Middle frontal gyrus (tissue), 1 donor: ENCODE data around the gene ALDH3A1.

ENCODE experiments used
- DNase-seq: peaks from one replicate; pipeline ENCODE4 v3.0.0-alpha.2; 2015; ENCODE audit warnings: low spot score; ENCODE audit errors: extremely low spot score

The ALDH3A1 gene

DNA sequence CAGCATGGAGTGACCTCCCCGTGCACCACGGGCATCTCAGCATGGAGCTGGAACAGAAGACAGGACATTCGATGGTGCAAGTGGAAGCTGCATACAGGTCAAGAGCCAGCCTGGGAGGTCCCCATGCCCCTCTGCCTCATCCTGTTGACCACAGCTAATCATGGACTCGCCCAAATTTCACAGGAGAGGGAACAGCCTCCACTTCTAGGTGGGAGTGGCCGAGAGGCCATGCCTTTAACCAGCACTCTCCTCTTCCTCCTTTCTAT lies 28.0 kb downstream of the ALDH3A1 start:
- no peak for DNase-seq

DNA sequence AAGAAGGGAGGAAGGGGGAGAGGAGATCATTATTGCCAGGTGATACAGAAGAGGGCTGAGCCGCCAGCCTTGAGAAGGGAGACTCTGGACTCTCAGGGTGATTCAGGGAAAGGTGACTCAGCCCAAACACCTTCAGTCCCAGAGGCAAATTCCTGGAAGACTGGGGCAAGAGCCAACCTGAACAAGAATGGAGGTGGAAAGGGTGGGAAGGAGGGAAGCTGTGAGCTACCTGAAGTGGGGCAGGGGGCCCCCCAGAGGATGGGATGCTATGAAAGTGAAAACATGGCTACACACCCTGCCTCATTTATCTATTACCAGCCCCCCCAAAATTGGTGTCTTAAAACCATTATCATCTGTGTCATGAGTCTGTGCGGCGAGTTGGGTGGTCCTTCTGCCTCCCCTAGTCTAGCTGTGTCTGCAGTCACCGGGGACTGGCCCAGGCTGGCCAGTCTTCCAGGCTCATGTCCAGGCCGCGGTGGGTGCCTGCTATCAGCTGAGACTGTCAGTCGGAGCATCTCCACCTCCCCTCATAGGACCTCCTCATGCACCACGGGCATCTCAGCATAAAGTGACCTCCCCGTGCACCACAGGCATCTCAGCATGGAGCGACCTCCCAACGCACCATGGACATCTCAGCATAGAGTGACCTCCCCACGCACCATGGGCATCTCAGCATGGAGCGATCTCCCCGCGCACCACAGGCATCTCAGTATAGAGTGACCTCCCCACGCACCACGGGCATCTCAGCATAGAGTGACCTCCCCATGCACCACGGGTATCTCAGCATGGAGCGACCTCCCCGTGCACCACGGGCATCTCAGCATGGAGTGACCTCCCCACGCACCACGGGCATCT lies 28.5 kb downstream of the ALDH3A1 start:
- no peak for DNase-seq

DNA sequence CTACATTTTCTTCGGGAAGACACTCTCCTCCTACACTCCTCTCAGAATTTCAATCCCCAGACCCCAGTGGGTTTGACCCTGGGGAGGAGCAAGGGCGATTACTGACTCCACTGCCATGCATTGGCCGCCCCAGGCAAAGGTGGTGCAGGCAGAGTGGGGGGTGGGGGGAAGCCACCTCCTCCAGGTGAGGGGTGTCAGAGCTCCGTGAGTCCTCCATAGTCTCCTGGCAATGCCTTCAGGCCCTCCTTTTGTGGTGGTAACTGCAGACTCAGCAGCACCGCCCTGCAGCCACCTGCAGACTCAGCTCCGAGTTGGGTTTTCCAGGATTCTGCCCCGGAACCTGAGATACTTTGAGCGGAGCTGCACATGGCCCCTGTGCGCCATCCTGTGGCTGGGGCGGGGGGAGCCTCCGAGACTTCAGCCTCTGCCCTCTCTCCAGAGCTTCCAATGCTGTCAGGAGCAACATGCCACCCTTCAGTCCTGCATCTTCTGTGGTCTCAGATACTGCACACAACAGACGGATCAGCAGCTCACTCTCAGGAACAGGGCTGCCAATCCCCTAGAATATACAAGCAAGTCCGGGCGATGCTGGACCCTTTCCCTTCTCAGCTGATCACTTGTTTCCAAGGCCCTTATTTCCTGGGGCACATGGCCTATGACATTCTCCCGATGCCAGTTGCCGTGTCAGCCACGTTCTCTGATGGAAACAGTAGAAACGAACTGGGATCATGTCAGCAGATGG lies 29.3 kb downstream of the ALDH3A1 start:
- DNase-seq = no peak

DNA sequence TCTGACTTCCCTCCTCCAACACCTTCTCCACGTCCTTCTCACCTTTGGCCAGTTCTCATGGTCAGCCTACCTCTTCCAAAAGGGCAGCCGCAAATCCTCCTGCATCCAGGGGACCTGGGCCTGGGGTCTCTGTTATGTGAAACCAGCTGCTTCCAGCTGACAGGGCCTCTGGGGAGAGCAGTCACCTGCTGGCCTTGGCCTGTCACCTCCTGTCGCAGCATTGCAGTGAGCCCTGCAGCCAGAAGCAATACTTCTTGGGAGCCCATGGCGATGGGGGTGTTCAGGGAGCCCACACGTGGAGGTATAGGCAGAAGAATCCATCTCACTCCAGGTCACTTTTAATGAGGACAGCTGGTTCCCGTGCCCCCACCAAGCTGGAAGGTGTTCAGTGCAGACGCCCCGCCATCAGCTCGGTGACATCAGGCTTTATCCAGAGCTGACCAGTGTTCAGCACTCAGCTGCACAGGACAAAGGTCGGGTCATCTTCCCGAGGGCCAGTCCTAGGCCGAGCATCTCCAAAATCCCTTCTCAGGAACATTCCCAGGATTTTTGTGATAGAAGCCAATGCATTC lies 30.0 kb downstream of the ALDH3A1 start:
- DNase-seq = no peak

DNA sequence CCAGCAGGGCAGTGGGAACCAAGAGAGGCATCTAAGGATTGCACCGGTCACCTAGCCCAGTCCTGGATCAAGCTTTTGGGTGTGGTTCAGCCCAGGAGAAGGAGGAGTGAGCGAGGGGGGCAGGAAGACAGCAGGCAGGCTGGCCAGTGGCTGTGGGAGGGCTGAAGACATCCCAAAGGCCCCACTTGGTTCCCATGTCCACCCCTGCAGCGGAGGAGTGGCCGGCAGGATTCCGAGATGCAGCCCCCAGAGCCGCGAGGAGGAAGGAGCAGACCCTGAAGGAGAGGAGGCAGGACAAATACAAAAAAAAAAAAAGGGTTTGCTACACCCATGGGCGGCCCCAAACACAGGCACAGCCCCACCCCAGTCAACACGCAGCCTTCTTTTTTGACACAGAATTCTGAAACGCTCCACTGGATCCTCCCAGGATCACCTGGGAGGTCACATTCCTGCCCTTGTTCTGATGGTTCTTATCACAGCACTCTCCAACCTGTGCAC lies 30.6 kb downstream of the ALDH3A1 start:
- no peak for DNase-seq

DNA sequence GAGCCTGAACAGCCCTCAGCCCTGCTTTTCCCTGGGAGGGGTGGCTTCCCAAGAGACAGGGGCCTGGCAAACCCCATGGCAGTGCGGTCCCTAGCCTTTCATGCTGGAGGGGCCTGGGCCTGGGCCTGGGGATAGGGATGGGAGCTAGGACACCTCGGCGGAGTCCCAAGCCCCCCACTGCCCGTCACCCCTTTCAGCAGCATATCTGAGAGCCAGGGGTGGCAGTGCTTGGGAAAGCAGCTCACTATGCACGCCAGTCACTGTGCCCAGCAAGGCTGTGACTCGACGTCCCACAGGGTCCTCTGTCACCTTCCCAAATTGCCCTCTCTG lies 31.1 kb downstream of the ALDH3A1 start:
- no peak for DNase-seq

DNA sequence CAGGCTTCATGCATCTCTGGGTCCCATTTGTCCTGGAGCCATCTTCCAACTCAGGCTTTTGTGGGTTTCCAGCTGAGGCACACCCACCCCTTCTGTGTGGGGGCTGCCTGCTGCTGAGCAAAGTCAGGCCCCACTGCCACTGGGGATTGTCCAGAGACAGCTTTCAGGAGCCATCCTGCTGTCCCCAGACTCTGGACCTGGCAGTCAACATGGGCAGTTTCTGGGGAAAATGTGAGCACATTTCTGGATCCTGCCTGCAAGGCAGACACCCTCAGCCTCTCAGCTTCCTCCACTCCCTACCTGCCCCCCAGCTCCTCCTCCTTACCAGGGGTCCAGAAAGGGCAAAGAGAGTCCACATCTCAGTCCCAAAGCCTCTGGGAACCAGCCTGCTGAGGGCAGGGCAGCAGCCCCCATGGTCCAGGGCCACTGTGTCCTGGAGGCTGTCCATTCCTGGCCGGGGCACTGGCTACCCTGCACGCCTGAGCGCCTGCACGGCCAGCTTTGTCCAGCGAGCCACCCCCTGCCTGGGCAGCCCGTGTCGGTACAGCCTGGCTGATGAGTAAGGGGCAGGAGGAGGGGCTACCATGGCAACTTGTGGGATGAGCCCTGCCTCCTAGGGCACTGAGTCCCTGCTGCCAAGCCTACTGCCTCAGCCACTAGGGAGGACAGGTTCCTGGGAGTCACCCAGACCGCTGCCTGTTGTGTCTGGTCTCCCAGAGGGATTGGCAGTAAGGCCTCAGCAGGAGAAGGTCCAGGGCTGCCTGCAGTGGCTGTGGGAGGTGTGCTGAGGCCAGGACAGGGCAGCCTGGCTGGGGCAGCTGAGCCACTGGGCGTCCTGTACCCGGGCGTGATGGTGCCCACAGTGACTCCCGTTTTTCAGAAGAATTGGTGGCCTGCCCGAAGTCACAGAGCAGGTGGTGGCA lies 31.7 kb downstream of the ALDH3A1 start, which contains the start of gene SLC47A2:
TSS of gene SLC47A2 (minus strand) at position 477 of the 923 bp plus-strand sequence. CDS start at position 448, 29 bp downstream.
- no peak for DNase-seq

DNA sequence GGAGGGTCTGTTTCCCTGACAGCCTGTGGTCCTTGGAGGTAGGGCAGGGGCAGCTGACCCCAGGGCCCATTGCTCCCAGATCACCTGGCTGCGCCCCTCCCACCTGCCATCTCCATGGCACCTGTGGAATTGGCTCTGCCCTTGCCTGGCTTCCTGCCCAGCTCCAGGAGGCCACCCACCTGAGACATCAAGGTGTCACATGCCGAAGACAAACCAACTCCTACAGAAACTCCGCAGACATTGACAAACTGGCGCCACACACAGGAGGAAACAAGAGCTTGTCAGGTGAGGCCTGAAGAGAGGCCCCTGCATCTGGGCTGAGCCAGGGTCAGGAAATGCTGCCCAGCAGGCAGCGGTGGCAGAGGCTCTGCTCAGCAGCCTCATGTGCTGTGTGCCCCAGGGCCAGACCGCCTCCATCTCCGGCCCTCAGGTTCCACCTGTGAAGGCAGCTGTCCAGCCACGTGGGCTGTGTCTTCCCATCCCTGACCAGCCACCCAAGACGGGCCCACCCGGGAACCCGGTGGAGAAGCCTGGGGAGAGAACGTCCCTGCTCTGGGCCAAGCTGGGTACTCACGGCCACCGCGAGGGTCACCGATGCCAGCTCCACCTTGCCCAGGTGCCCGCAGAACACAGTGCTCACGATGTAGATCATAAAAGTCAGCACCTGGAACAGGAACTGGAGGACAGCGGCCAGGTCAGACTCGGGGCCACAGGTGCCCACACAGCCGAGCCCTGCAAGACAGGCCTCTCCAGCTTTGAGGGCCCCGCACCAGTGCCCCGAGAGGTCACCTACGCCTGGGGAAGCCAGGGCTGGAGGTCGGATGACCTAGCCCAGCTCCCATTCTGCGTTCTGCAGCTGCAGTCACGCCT lies 33.3 kb downstream of the ALDH3A1 start:
- no peak for DNase-seq

DNA sequence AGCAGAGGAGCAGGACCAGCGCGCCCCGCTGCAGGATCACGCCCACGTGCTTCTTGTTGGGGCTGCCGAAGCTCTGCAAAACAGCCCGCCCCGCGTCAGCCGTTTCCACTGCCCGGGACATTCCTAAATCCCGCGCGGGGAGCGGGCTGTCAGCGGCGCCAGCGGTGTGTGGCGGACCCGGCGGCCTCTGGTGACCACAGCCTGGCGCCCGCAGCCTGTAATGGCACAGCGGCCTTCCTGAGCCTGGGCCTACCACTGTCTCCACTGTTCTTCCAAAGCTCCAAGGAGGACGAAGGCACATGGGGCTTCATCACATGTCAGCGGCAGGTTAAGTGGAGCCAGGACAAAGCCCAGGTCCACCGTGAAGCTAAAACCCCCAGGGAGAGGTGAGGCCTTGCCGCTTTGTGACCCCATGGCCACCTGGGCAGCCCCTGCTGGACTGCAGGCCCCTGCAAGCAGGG lies 34.2 kb downstream of the ALDH3A1 start:
- DNase-seq = no peak

DNA sequence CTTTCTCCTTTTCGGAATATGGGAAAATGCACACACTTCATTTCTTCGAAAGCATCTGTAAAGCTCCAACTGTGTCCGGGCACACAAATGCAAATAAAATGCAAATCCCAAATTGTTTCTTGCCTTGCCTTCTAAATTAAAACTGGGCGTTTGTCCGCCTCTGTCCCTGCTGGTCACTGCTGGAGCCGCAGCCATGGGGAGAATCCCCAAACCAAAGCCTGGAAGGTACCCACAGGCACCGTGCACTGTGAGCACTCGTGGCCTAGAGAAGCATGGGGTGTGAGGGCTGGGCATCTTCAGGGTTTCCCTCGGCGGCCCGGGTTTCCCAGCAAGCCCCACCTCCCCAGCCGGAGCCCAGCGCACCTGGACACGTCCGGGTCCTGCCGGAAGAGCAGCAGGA lies 34.6 kb downstream of the ALDH3A1 start:
- no peak for DNase-seq

DNA sequence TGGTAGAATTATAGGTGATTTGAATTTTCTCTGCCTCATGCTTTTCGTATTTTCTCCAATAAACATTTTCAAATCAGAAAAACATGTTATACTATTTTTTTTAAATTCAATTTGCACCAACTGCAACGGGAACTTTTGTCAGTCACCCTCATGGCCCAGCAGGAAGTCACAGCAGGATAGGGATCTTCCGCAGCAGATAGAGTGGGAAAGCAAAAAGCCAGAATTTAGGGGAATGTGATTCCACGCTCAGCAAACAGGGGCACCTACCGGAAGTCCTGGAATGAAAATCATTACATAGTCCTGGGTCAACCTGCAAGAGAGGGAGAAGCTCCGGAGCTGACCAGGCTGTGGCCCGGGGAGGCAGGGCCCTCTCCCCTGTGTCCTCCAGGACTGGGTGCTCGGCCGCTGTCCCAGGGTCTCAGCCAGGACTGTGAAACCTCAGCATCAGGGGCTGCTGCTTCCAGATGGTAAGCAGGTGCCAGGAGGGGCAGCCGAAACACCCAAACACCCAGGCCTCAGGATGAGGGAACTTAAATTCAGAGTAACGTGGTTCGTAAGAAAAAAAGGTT lies 35.6 kb downstream of the ALDH3A1 start:
- DNase-seq = no peak

DNA sequence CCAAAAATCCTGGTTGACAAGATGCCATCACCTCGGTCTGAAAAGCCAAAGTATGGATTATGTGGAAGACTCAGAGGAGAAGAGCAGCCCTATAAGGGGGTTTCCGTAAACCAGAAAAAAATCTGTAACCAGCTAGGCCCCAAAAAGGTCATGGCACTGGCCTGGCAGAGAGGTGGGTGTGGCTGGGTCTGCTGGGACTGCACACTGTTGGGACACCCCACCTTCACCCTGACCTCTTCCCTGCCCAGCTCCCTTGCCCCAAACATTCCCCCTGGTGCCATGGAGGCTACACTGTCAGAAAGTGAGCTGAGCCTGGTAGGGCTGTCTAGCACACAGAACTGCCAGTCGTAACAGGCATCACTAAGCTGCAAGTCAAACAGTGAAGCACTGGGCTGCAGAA lies 38.3 kb downstream of the ALDH3A1 start:
- no peak for DNase-seq

DNA sequence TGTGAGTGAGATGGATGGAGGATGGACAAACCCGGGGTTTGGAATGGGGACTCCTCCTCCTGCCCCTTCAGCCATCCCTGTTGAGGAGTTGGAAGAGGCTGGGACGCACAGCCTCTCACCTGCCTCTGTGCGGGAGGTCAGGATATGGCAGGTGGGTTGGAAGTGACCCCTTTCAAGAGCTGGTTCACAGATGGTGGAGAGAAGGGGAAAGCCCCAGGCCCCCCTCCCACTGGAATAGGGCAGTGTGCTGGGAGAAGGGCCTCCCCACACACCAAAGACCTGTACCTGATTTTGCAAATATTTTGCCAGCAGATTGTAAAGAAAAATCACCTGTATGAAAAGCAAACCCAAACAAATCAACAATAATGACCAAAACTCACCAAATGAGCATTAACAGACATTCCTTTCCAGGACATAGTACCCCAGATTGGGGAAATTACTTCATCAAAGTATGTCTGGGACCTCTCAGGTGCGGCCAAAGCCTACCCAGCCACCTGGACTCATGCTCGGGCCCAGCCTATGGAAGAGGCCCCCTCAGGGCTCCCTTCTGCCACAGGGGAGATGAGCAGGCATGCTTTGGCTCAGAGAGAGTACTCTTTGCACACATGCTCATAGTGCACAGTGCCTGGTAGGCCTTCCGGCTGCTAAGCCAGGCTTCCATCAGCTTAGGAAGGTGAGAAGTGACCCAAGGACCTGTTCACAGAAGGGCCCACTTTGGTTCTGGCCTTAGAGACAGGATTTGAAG lies 39.5 kb downstream of the ALDH3A1 start:
- DNase-seq = no peak

DNA sequence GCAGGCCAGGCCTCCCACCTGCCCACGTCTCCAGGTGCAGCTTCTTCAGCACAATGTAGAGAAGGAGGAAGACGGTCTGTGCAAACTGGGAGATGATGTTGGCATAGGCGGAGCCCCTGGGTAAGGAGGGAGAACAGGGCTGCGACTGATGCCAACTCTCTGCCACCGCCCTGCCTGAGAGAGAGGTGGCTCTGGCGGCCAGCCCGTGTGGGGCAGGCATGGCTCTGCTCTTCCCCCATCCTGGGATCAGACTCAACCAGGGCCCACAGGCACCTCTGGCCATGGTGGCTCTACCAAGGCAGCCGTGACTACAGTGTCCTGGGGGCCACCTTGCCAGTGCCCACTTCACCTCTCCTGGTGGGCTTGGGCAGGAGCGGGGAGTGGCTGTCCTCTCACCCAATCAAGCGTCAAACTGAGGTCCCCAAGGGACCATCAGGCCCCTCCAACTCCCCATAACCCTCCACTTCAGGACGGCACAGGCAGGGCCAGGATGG lies 40.3 kb downstream of the ALDH3A1 start:
- DNase-seq = no peak

DNA sequence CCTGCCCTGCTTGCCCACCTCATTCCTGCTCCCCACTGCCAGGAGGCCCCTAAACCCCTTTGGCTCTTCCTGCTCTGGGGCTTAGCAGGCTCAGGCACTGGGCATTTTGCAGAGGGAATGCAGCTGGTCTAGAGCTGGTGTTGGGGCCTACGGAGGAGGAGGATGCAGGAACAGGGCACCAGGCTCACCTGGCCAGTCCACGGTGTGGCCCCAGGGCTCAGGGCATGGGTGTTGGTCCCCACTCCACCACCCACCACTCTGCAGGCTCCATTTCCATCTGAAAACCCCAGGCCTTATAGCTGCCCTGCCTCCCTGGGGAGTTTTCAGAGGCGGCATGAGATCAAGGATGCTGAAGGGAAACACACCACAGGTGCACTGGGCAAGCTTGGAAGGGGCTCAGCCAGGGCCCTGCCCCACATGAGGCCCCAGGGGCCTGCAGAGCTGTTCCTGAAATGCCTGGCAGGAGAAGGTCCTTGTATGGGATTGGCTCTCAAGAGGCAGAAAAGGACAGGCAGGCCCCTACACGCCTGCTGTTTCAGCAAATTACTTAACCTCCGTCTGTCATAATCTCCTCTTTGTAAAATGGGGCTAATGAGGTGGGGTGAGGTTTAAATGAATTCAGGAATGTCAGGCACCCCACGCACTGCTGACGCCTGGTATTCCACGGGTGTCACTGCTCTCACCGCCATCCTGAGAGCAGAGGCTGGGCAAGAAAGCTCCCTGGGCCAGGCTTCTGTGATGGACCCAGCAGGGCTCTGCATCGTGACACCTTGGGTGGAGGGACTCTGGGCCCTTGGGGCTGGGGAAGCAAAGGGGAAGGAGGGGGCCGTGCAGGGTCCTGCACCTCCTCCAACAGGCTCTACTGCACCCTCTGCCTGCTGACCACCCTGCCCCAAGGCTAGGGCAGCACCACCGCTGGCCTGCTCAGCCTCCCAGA lies 41.0 kb downstream of the ALDH3A1 start:
- DNase-seq = no peak

DNA sequence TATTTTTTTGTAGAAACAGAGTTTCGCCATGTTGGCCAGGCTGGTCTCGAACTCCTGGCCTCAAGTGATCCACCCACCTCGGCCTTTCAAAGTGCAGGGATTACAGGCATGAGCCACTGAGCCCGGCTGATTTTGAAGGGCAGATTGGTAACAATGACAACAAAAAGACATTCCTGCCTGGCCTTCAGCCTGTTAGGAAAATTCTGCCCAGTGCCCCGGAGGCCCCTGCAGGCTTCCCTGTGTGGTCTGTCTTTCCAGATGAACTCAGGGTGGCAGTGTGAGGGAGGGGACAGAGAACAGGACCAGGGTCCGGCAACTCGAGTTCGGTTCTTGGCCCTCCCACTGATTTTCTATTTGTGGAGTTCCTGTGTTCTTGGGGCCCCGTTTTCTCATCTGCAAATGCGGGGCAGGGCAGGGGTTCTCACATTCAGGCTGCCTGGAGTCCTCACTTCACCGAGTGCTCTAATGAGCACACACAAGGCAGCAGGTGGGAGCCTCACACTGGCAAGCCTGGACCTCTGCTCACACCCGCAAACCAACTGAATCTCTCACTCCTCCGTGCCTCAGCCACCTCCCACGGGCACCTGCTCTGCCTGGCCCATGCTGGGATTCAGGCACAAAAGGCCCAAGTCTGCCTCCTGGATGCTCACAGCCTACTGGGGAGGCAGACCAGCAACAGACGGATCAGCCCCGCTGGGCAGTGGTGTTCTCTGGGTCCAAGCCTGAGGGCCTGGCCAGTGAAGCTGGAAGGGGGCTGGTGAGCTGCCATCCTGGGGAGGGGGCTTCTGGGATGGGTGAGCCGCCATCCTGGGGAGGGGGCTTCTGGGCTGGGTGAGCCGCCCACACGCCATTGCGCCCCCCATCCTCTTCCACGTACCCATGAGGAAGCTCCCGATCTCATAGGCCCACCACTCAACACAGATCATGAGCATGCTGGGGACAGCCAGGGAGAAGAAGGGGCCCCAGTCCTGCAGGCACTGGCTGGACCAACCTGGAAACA lies 42.0 kb downstream of the ALDH3A1 start:
- no peak for DNase-seq

DNA sequence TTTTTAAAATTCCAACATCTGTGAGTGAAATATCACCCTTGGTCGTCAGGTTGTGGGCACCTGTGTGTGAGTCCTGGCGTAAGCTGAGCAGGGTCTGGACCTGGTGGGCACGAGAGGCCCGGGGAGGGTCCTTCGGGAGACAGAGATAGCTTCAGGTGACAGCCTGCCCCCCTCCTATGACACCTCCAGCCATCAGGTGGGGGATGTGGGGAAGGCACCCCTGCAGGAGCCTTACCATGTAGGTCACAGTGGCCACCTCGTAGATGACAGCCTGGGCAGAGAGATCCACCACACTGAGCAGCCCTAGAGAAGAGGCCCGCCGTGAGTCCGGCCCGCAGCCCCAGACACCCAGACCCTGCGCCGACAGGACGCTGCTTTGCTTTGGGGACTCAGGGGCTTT lies 42.9 kb downstream of the ALDH3A1 start:
- no peak for DNase-seq
